ENCODE results near the gene FAM83G.
"Not testable (repeated sequence)": the region's sequence is repeated elsewhere in the genome, so short reads cannot be mapped to it uniquely, and the experiment has no call there.

FAM83G gene

GRCh38 chr17:19031729-19032128 is 27.2 kb upstream of the FAM83G start:
- peak; percentile 89 for ATAC-seq

GRCh38 chr17:19030771-19031449 is 26.3 kb upstream of the FAM83G start:
- not testable (repeated sequence) for ATAC-seq

- ATAC-seq = peak; percentile 47
Observed at GRCh38 chr17:19029740-19030139, 25.2 kb upstream of the FAM83G start.

- not testable (repeated sequence) for ATAC-seq
Observed at GRCh38 chr17:19028671-19029070, 24.1 kb upstream of the FAM83G start.

- no peak for ATAC-seq
- TF ChIP-seq ZFP3 (CRISPR knock-in tag; IDR thresholded peaks at IDR 0.05) = no peak
- no peak for TF ChIP-seq BACH2 (CRISPR knock-in tag; IDR thresholded peaks at IDR 0.05; ENCODE audit: borderline replicate concordance)
- TF ChIP-seq ZNF565 (CRISPR knock-in tag; conservative IDR thresholded peaks at IDR 0.05; ENCODE audit: low read depth) = no peak
- TF ChIP-seq OSR1 (CRISPR knock-in tag; IDR thresholded peaks at IDR 0.05) = no peak
- TF ChIP-seq PATZ1 (CRISPR knock-in tag; IDR thresholded peaks at IDR 0.05; ENCODE audit: borderline replicate concordance) = no peak
- no peak for TF ChIP-seq ARNTL (CRISPR knock-in tag; IDR thresholded peaks at IDR 0.05; ENCODE audit: borderline replicate concordance, low read depth)
- TF ChIP-seq ZNF70 (CRISPR knock-in tag; IDR thresholded peaks at IDR 0.05) = no peak
- no peak for TF ChIP-seq ZC3H10 (CRISPR knock-in tag; IDR thresholded peaks at IDR 0.05)
- TF ChIP-seq ZFP30 (CRISPR knock-in tag; IDR thresholded peaks at IDR 0.05) = no peak
- TF ChIP-seq GLIS3 (CRISPR knock-in tag; IDR thresholded peaks at IDR 0.05) = no peak
- TF ChIP-seq CREB5 (CRISPR knock-in tag; IDR thresholded peaks at IDR 0.05; ENCODE audit: low read depth) = no peak
- TF ChIP-seq ZNF8 (CRISPR knock-in tag; IDR thresholded peaks at IDR 0.05) = no peak
- TF ChIP-seq RARB (CRISPR knock-in tag; IDR thresholded peaks at IDR 0.05) = no peak
- TF ChIP-seq CSDC2 (CRISPR knock-in tag; IDR thresholded peaks at IDR 0.05) = no peak
- no peak for TF ChIP-seq CSRNP3 (CRISPR knock-in tag; IDR thresholded peaks at IDR 0.05)
- no peak for TF ChIP-seq POU6F1 (CRISPR knock-in tag; IDR thresholded peaks at IDR 0.05; ENCODE audit: borderline replicate concordance, low read depth)
- no peak for TF ChIP-seq TCF4 (CRISPR knock-in tag; IDR thresholded peaks at IDR 0.05; ENCODE audit: borderline replicate concordance)
- no peak for TF ChIP-seq SNAI2 (CRISPR knock-in tag; IDR thresholded peaks at IDR 0.05)
Observed at GRCh38 chr17:19024101-19025078, 19.8 kb upstream of the FAM83G start.

All from SK-N-SH treated with all-trans-retinoic acid at 6 μM for 48 hours (cell line).